GM13976 (cell line): Measurements from ENCODE around the gene MUC4.
"Not testable (repeated sequence)": the region's sequence is repeated elsewhere in the genome, so short reads cannot be mapped to it uniquely, and the experiment has no call there.

Experiments
- DNase-seq: peaks from one replicate; pipeline ENCODE4 v3.0.0; 2012; ENCODE audit warnings: low spot score
- in situ Hi-C: fragments of 300-500 bp; cut with MboI; formaldehyde crosslinking; loops from one replicate; pipeline ENCODE4 v1.12.0; 2022; ENCODE audit warnings: low sequenced_read_pairs, mixed read lengths, inconsistent platforms; ENCODE audit not compliant: unreplicated experiment
- TF ChIP-seq, protein P1 (sequence below): IDR thresholded peaks from 2 replicates; pipeline ENCODE4 v1.5.1; 2012; ENCODE audit warnings: borderline replicate concordance, mild to moderate bottlenecking; ENCODE audit not compliant: insufficient read depth; ENCODE audit errors: extremely low read depth, missing control alignments, control extremely low read depth

The MUC4 gene

DNA sequence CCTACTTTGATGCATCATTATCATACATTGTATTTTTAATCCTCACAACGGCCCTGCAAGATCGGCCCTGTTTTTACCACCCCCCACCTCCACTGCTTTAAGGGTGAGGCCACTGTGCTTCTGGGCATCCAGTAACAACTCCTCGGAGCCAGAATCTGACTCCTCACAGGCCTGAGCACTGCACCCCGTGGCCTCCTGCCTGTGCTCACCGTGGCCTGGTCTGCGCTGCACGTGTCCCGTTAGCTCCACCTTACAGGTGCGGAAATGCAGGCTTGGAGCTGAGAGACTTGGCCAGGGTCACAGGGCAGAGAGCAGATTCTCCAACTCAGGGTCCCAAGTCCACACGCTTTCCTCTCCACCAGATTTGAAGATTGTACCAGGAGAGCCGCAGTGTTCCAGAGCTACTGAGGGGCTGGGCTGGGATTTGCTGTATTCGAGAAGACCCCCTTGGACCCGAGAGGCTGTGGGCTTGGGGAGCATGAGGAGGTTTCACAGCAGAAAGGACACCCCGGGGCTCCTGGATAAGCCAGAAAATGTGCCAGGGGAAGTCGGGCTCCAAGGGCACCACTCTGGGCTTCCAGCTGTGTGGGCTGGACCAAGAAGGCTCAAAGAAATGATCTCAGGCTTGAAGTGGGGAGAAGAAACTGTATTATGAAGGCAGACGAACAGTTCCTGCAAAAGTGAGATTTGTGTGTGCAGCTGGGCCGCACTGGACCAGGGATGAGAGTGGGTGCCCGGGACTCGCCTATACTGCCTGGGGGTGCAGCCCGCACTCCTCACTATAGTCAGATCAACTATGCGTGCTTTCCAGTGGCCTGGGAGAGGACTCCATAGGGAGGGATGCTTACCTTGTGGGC, 89.4 kb downstream of the MUC4 start:
- DNase-seq, in situ Hi-C loops: not testable (repeated sequence)

DNA sequence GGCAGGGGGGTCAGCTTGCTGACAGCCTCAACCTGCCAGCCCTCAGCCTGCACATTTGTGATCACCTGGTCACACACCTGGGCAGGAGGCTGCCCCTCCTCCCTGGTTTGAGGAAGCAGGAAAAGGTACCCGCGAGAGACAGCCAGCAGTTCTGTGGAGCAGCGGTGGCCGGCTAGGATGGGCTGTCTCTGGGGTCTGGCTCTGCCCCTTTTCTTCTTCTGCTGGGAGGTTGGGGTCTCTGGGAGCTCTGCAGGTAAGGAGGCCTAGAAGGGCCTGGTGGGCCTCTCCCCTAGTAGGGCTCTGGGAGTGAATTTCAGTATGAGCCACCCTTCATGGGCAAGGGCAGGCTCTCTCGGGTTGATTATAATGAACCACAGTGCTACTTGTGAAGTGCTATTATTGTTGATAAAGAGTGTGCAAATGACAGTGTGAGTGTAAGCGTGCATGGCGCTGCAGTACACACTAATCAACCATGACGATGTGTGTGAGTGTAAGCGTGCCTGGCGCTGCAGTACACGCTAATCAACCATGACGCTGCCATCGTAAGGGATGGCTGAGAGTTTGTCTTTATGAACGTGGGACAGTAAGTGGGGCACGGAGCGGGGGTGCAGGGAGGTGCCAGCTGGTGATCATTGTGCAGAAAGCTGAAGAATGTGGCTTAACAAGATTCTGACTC, 90.8 kb downstream of the MUC4 start, which contains the start of gene MUC20:
Gene MUC20 (plus strand): TSS at position 148 of the 676 bp plus-strand sequence. CDS start 30 bp downstream, at position 178.
- DNase-seq, in situ Hi-C loops: not testable (repeated sequence)

DNA sequence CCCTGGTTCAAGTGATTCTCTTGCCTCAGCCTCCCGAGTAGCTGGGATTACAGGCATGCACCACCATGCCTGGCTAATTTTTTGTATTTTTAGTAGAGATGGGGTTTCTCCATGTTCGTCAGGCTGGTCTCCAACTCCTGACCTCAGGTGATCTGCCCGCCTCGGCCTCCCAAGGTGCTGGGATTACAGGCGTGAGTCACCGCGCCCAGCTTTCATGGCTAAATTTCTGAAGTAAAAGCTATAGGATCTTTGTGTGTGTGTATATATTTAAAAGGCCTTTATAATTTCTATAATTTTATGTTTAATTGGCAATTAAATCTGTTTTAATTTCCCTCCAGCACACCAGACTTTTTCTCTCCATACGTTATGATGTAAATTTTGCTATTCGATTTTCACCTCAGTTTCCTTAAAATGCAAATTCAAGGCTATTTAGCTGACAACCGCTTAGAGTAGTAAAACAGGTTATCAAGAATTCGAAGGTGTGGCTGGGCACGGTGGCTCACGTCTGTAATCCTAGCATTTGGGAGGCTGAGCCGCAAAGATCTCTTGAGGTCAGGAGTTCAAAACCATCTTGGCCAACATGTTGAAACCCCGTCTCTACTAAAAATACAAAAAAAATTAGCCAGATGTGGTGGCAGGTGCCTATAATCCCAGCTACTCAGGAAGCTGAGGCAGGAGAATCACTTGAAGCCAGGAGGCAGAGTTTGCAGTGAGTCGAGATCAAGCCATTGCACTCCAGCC, 92.0 kb downstream of the MUC4 start:
- DNase-seq, in situ Hi-C loops: not testable (repeated sequence)

DNA sequence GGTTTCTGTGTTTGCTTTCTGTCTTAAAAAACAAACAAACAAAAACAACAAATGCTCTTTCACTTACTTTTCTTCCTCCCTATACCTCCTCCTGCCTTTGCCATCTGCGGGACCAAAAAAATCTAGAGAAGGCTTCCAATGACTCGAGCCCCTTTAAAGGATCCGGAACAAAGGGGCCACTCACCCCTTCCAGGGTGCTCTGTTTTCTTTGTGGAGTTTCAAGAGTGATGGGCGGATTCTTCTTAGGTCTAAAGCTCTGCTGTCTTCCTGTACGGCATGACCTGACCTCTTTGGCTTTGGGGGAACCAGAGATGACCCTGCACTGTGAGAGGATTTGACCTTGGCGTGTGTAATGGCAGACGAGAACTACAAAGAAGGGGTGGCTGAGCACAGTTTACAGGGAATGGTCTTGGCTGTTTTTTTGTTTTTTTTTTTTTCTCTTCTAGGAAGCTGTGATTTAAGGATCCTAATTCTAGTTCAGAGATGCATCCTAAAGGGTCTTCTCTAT, 93.2 kb downstream of the MUC4 start:
- no peak for DNase-seq
- in situ Hi-C loops, result no loop called here
- TF ChIP-seq, protein P1, sequence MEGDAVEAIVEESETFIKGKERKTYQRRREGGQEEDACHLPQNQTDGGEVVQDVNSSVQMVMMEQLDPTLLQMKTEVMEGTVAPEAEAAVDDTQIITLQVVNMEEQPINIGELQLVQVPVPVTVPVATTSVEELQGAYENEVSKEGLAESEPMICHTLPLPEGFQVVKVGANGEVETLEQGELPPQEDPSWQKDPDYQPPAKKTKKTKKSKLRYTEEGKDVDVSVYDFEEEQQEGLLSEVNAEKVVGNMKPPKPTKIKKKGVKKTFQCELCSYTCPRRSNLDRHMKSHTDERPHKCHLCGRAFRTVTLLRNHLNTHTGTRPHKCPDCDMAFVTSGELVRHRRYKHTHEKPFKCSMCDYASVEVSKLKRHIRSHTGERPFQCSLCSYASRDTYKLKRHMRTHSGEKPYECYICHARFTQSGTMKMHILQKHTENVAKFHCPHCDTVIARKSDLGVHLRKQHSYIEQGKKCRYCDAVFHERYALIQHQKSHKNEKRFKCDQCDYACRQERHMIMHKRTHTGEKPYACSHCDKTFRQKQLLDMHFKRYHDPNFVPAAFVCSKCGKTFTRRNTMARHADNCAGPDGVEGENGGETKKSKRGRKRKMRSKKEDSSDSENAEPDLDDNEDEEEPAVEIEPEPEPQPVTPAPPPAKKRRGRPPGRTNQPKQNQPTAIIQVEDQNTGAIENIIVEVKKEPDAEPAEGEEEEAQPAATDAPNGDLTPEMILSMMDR, result no peak

DNA sequence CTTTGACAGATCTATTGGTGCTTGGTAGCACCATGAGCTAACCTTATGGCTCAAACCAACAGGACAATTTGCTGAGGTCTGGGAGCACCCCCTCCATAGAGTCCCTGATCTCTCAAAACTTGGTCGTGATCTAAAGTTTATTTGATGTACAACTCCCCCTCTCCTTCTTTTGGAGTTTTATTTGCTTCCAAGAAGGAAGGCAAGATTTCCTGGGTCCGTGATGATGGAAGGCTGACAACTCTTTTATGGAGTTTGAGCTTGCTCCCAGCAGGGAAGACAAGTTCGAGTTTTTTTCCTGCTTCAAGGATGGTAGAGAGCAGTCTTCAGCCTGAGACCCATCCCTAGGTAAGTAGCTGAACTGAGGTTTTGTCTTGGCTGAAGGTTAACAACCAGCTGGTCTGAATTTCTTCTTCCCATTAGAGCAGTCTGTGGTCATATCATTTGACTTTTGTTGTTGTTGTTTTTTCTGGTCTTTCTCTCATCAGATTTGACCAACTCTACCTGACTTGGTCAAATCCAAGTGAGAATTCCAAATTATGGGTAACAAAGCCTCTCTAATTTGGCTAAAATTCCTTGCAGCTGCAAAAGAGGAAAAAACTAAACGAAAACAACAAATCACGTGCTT, 93.8 kb downstream of the MUC4 start:
- DNase-seq, result no peak
- TF ChIP-seq, protein P1, result no peak
- in situ Hi-C loops, result no loop called here

DNA sequence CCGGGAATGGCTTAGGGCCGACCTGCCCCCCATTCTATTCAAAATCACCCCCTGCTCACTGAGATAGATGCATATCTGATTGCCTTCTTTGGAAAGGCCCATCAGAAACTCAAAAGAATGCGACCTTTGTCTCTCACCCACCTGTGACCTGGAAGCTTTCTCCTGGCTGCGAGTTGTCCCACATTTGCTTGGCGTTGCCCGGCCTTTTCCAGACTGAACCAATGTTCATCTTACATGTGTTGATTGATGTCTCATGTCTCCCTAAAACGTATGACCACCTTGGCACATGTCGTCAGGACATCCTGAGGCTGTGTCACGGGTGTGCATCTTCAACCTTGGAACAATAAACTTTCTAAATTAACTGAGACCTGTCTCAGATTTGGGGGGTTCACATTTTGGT, 94.3 kb downstream of the MUC4 start:
- in situ Hi-C loops, result no loop called here
- DNase-seq, result no peak
- TF ChIP-seq, protein P1, result no peak

DNA sequence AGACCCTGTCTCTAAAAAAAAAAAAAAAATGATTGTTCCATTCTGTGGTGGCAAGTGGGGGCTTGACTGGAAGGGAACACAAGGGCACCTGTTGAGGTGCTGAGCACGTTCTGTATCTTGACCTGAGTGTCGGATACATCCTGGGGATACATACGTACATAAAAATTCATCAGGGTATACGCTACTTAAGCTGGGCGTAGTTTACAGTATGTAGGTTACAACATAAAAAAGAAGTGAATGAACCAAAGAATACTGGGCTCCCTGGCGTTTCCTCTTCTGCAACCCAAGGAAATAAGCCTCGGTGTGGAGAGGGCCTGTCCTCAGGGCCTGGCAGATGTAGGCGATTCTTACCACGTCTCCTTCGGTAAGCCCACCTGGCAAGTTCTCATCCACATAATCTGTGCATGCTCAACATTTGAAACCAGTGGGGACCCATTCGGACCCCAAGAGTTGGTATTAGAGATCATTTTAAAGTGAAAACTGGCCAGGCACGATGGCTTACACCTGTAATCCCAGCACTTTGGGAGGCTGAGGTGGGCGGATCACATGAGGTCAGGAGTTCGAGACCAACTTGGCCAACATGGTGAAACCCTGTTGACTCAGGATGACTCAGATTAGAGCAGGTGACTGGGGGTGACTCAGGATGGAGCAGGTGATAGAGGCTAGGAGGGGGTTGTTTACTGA, 96.0 kb downstream of the MUC4 start:
- DNase-seq, result no peak
- TF ChIP-seq, protein P1, result no peak
- in situ Hi-C loops, result no loop called here
